MG63 (cell line): ENCODE data around the gene CCDC81. TPM values are rescaled to one million over a fixed set of nuclear protein-coding genes. Genes with fewer than 3 reads are reported as not detected.
"Not testable (repeated sequence)": the region's sequence is repeated elsewhere in the genome, so short reads cannot be mapped to it uniquely, and the experiment has no call there.

Source experiments
- DNase-seq: peaks from one replicate; pipeline ENCODE4 v3.0.0-alpha.2; 2020
- H3K27me3 ChIP-seq: fragments of 250-450 bp; sonication (Bioruptor Pico); 2 replicates; pipeline ENCODE4 v1.5.1; 2020; ENCODE audit warnings: mild to moderate bottlenecking, moderate library complexity
- H3K36me3 ChIP-seq: fragments of 250-450 bp; sonication (Bioruptor Pico); 2 replicates; pipeline ENCODE4 v1.5.1; 2020; ENCODE audit warnings: mild to moderate bottlenecking, moderate library complexity
- H3K4me3 ChIP-seq: fragments of 250-450 bp; sonication (Bioruptor Pico); 2 replicates; pipeline ENCODE4 v1.5.1; 2020; ENCODE audit warnings: mild to moderate bottlenecking, moderate library complexity
- H3K9me3 ChIP-seq: fragments of 250-450 bp; sonication (Bioruptor Pico); 2 replicates; pipeline ENCODE4 v1.5.1; 2020; ENCODE audit warnings: mild to moderate bottlenecking, moderate library complexity
- total RNA-seq: library from RNA; depleted of rRNA; stranded (reverse); fragments of >200 nt; shearing (Covaris generic); gene quantifications from 2 replicates; pipeline ENCODE4 v1.2.3, GENCODE V29; 2014; ENCODE audit warnings: low replicate concordance

CCDC81 gene
- total RNA-seq, 1 experiment from 2014 or later, result not detected

GRCh38 chr11:86418513-86418912 lies 43.8 kb downstream of the CCDC81 start:
- no peak overlapping the region for H3K4me3 ChIP-seq
- no peak for DNase-seq
- no peaks in the 10 kb centered on the region for H3K36me3 ChIP-seq
- H3K27me3 ChIP-seq, result no peaks in the 10 kb centered on the region
- H3K9me3 ChIP-seq, result no peaks in the 10 kb centered on the region

- H3K9me3 ChIP-seq, result no peaks in the 10 kb centered on the region
- DNase-seq, result no peak
- H3K4me3 ChIP-seq, result no peak overlapping the region
- H3K27me3 ChIP-seq, result no peaks in the 10 kb centered on the region
- no peaks in the 10 kb centered on the region for H3K36me3 ChIP-seq
Measured at GRCh38 chr11:86418917-86419316, 44.2 kb downstream of the CCDC81 start.

- H3K27me3 ChIP-seq, result no peaks in the 10 kb centered on the region
- H3K36me3 ChIP-seq, result no peaks in the 10 kb centered on the region
- DNase-seq, result no peak
- peaks cover 5% of the 10 kb centered on the region; the same call in 1 of the 2 replicates for H3K9me3 ChIP-seq
- no peak overlapping the region for H3K4me3 ChIP-seq
Measured at GRCh38 chr11:86421946-86422345, 47.3 kb downstream of the CCDC81 start.

GRCh38 chr11:86422371-86422770 lies 47.7 kb downstream of the CCDC81 start:
- H3K4me3 ChIP-seq, result no peak overlapping the region
- H3K36me3 ChIP-seq, result no peaks in the 10 kb centered on the region
- DNase-seq, result no peak
- H3K9me3 ChIP-seq, result peaks cover 5% of the 10 kb centered on the region; the same call in 1 of the 2 replicates
- no peaks in the 10 kb centered on the region for H3K27me3 ChIP-seq

DNA sequence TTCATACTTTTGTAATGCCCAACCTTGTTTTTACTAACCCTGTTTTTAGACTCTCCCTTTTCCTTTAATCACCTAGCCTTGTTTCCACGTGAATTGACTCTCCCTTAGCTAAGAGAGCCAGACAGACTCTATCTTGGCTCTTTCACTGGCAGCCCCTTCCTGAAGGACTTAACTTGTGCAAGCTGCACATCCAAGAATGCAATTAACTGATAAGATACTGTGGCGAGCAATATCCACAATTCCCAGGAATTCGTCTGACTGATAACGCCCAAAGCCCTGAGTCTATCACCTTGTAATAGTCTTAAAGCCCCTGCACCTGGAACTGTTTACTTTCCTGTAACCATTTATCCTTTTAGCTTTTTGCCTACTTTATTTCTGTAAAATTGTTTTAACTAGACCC lies 48.8 kb downstream of the CCDC81 start:
- H3K9me3 ChIP-seq, result not testable (repeated sequence)

GRCh38 chr11:86427441-86427840 lies 52.8 kb downstream of the CCDC81 start:
- Histone ChIP-seq H3K4me3 (no peak overlapping the region), H3K36me3 (no peaks in the 10 kb centered on the region), H3K9me3 (peaks cover 5% of the 10 kb centered on the region; the same call in 1 of the 2 replicates), H3K27me3 (no peaks in the 10 kb centered on the region)
- no peak for DNase-seq

More for the DNA sequence above, 48.8 kb downstream of the CCDC81 start:
- H3K36me3 ChIP-seq, H3K4me3 ChIP-seq, DNase-seq, H3K27me3 ChIP-seq: not testable (repeated sequence)

DNA sequence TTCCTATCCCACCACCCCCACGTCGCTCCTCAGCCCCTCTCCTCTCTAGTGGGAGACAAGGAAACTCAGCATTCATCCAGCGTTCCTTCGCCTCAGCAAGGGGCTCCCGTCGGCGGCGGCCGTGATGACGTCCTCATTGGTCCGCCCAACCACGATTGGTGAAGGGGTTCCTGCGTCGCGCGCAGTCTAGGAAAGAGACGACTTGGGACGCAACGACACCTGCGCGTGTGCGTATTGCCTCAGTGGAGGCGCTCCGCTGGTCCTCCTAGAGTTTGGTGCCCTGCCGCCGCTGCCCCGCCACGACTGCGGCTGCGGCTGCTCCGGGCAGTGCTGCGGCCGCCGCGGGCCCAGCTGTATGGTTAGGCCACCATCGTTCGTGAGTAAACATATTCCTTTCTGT lies 56.6 kb downstream of the CCDC81 start:
- DNase-seq, result no peak
- H3K27me3 ChIP-seq, result no peaks in the 10 kb centered on the region
- H3K36me3 ChIP-seq, result no peaks in the 10 kb centered on the region
- H3K9me3 ChIP-seq, result 0 out of 2 replicates have a peak, but pooled peaks cover 3% of the 10 kb centered on the region
- no peak overlapping the region for H3K4me3 ChIP-seq

DNA sequence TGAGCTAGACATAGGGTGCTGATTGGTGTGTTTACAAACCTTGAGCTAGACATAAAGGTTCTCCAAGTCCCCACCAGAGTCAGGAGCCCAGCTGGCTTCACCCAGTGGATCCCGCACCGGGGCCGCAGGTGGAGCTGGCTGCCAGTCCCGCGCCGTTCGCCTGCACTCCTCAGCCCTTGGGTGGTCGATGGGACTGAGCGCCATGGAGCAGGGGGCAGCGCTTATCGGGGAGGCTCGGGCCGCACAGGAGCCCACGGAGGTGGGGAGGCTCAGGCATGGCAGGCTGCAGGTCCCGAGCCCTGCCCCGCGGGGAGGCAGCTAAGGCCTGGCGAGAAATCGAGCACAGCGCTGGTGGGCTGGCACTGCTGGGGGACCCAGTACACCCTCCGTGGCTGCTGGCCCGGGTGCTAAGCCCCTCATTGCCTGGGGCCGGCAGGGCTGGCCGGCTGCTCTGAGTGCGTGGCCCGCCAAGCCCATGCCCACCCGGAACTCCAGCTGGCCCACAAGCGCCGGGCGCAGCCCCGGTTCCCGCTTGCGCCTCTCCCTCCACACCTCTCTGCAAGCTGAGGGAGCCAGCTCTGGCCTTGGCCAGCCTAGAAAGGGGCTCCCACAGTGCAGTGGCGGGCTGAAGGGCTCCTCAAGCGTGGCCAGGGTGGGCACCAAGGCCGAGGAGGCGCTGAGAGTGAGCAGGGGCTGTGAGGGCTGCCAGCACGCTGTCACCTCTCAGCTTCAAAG lies 58.8 kb downstream of the CCDC81 start:
- H3K27me3 ChIP-seq, H3K9me3 ChIP-seq, H3K36me3 ChIP-seq, DNase-seq, H3K4me3 ChIP-seq: not testable (repeated sequence)

DNA sequence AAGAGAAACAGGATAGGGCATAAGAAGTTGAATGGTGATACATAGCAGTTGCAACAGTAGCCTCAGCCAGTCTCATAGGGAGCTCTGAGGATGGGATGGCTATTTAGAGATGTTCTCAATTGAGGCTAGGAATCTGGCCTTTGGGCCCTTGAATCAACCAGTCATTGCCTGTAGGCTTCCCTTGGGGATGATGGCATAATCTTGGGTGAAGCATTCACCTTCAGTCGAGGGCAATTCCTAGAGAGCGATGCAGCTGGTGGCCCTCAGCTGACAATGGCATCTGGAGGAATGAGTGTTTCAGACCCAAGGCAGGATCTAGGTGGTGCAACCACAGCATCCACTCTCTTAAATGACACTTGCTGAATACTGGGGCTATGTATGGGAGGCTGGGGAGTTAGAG lies 61.0 kb downstream of the CCDC81 start:
- Histone ChIP-seq H3K27me3 (no peaks in the 10 kb centered on the region), H3K4me3 (no peak overlapping the region), H3K36me3 (no peaks in the 10 kb centered on the region), H3K9me3 (no peaks in the 10 kb centered on the region)
- DNase-seq, result no peak

- Histone ChIP-seq H3K4me3 (no peak overlapping the region), H3K9me3 (no peaks in the 10 kb centered on the region), H3K36me3 (no peaks in the 10 kb centered on the region), H3K27me3 (no peaks in the 10 kb centered on the region)
- DNase-seq, result no peak
Measured at GRCh38 chr11:86438685-86439084, 64.0 kb downstream of the CCDC81 start.

- peak; percentile 30 for DNase-seq
- no peaks in the 10 kb centered on the region for H3K9me3 ChIP-seq
- H3K4me3 ChIP-seq, result no peak overlapping the region
- H3K36me3 ChIP-seq, result no peaks in the 10 kb centered on the region
- H3K27me3 ChIP-seq, result no peaks in the 10 kb centered on the region
Measured at GRCh38 chr11:86440305-86440716, 65.6 kb downstream of the CCDC81 start.

GRCh38 chr11:86440843-86441242 lies 66.2 kb downstream of the CCDC81 start:
- Histone ChIP-seq H3K27me3 (no peaks in the 10 kb centered on the region), H3K36me3 (no peaks in the 10 kb centered on the region)
- no peak for DNase-seq

DNA sequence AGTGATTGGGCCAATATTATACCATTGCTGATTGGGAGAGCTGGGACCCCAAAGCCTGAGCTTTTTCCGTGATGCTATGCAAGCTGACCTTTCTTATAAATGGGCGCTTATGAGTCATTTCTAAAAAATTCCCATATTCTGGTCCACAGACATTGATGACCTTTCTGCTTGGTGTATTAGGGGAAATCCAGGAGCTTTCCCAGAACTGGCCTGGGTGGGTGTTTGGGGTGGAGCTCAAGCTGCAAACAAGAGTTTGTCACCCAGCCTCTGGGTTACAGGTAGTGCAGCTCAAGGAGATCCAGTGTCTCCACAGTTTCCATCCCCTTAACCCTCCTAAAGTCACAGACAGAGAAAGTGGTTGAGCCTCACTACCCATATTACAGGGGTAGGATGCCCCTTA lies 67.7 kb downstream of the CCDC81 start:
- no peak for DNase-seq
- no peaks in the 10 kb centered on the region for H3K9me3 ChIP-seq
- H3K36me3 ChIP-seq, result no peaks in the 10 kb centered on the region

More at GRCh38 chr11:86440843-86441242, 66.2 kb downstream of the CCDC81 start:
- no peaks in the 10 kb centered on the region for H3K9me3 ChIP-seq
- no peak overlapping the region for H3K4me3 ChIP-seq

GRCh38 chr11:86442827-86443226 lies 68.1 kb downstream of the CCDC81 start:
- Histone ChIP-seq H3K9me3 (no peaks in the 10 kb centered on the region), H3K4me3 (no peak overlapping the region), H3K36me3 (no peaks in the 10 kb centered on the region), H3K27me3 (no peaks in the 10 kb centered on the region)
- DNase-seq, result no peak

More for the DNA sequence above, 67.7 kb downstream of the CCDC81 start:
- Histone ChIP-seq H3K4me3 (no peak overlapping the region), H3K27me3 (no peaks in the 10 kb centered on the region)

GRCh38 chr11:86443415-86443814 lies 68.7 kb downstream of the CCDC81 start:
- Histone ChIP-seq H3K36me3 (no peaks in the 10 kb centered on the region), H3K9me3 (no peaks in the 10 kb centered on the region), H3K4me3 (no peak overlapping the region), H3K27me3 (no peaks in the 10 kb centered on the region)
- no peak for DNase-seq

DNA sequence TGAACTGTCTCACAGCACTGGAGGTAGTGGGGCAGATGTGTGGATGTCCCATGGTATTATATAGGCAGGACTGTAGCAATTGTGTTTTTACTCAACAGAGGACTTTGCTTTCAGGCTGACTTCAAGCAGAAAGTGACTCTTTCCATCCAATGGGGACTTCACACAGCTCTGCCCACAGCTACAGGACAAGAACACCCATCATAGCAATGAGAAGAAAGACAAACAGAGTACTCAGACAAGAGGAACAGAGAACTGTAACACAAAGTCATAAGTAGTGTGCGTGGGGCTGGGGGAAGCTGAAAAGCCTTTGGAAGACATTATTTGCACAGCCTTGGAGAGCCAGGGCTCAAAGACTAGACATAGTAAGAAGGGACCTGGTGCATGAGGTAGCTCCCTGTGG lies 70.3 kb downstream of the CCDC81 start:
- Histone ChIP-seq H3K9me3 (no peaks in the 10 kb centered on the region), H3K4me3 (no peak overlapping the region), H3K36me3 (no peaks in the 10 kb centered on the region), H3K27me3 (no peaks in the 10 kb centered on the region)
- no peak for DNase-seq

DNA sequence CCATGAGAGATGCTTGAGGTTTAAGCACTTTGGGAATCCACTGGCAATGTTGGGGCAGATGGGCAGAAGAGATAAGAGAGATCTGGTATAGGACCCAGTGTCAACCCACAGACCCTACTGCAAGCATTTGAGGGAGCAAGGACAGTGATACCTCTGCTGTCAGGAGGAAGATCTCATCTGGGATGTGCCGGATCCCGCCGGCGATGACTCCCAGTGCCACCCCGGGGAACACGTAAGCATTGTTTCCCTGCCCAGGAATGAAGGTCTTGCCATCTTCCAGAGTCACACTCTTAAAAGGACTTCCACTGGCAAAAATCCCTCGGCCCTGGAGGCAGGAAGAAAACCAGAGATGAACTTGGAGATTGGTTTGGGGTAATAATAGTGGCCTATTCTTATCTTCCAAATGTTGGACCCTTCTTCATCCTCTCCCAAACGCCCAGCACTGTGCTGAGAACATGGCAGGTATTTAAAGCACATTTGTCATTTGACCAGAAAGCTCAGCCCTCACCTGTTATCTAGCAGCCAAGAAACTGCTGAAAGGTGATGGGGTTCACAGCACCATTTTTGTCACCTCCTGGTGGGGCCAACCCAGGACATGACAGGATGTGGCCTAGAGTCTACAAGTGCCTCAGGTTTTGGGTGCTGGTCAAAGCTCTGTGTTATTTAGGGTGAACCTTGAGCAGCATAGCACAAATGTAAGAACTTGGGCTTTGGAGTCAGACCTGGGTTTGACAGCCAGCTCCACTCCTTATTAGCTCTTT lies 71.7 kb downstream of the CCDC81 start:
- Histone ChIP-seq H3K27me3 (no peaks in the 10 kb centered on the region), H3K36me3 (no peaks in the 10 kb centered on the region), H3K9me3 (no peaks in the 10 kb centered on the region), H3K4me3 (no peak overlapping the region)
- no peak for DNase-seq

- Histone ChIP-seq H3K4me3 (no peak overlapping the region), H3K36me3 (no peaks in the 10 kb centered on the region), H3K9me3 (no peaks in the 10 kb centered on the region), H3K27me3 (no peaks in the 10 kb centered on the region)
- DNase-seq, result no peak
Measured at GRCh38 chr11:86446924-86447285, 72.2 kb downstream of the CCDC81 start.
